Smooth muscle cell (in vitro differentiated cells): Measurements from ENCODE around the gene TNNI3K. TPM values are rescaled to one million over a fixed set of nuclear protein-coding genes. Genes with fewer than 3 reads are reported as not detected.

Experiments used
- DNase-seq: peaks from one replicate; lab custom pipeline; 2025; ENCODE audit not compliant: unreplicated experiment; lab: John Stamatoyannopoulos, UW
- H2AFZ ChIP-seq: fragments of 200-600 bp; sonication (generic); 2 replicates; pipeline ENCODE4 v1.6.0; 2016; ENCODE audit warnings: antibody characterized with exemption, low read depth, mild to moderate bottlenecking
- H3F3A ChIP-seq: fragments of 200-600 bp; sonication (generic); 2 replicates; pipeline ENCODE4 v1.6.0; 2017; ENCODE audit warnings: antibody characterized with exemption, low read depth
- H3K27ac ChIP-seq: fragments of 200-600 bp; sonication (generic); 2 replicates; pipeline ENCODE4 v1.5.1; 2016; ENCODE audit warnings: low read depth, mild to moderate bottlenecking
- H3K27me3 ChIP-seq: fragments of 200-600 bp; sonication (generic); 2 replicates; pipeline ENCODE4 v1.6.1; 2016; ENCODE audit warnings: low read depth, mild to moderate bottlenecking
- H3K36me3 ChIP-seq: fragments of 200-600 bp; sonication (generic); 2 replicates; pipeline ENCODE4 v1.5.1; 2016; ENCODE audit warnings: low read depth
- H3K4me1 ChIP-seq: fragments of 200-600 bp; sonication (generic); 2 replicates; pipeline ENCODE4 v1.5.1; 2016; ENCODE audit warnings: low read depth
- H3K4me2 ChIP-seq: fragments of 200-600 bp; sonication (generic); 2 replicates; pipeline ENCODE4 v1.6.0; 2016; ENCODE audit warnings: mild to moderate bottlenecking
- H3K4me3 ChIP-seq: fragments of 200-600 bp; sonication (generic); 2 replicates; pipeline ENCODE4 v1.5.1; 2016; ENCODE audit warnings: mild to moderate bottlenecking
- H3K79me2 ChIP-seq: fragments of 200-600 bp; sonication (generic); 2 replicates; pipeline ENCODE4 v1.6.0; 2016; ENCODE audit warnings: low read depth, mild to moderate bottlenecking
- H3K9ac ChIP-seq: fragments of 200-600 bp; sonication (generic); 2 replicates; pipeline ENCODE4 v1.6.0; 2016; ENCODE audit warnings: low read depth
- H3K9me3 ChIP-seq: fragments of 200-600 bp; sonication (generic); replicated peaks from 2 replicates; pipeline ENCODE4 v1.5.1; 2016; ENCODE audit warnings: low read depth
- H4K20me1 ChIP-seq: fragments of 200-600 bp; sonication (generic); 2 replicates; pipeline ENCODE4 v1.6.0; 2016; ENCODE audit warnings: low read depth
- CTCF ChIP-seq: fragments of 200-600 bp; sonication (generic); IDR thresholded peaks from 2 replicates; pipeline ENCODE4 v1.5.1; 2017; ENCODE audit warnings: borderline replicate concordance, mild to moderate bottlenecking, antibody characterized with exemption; ENCODE audit not compliant: insufficient read depth, poor library complexity, severe bottlenecking
- WGBS: methylation state at CpG from one replicate; pipeline ENCODE4 v1.1.7; 2016; ENCODE audit warnings: low lambda C conversion rate; 5-methylcytosine and 5-hydroxymethylcytosine counted together
- polyA plus RNA-seq: library from polyadenylated mRNA; unstranded; fragments of >200 nt; fragmentation: Nextera tagmentation; extraction: Ambion mirVana; gene quantifications from 2 replicates; pipeline ENCODE4 v1.2.1, GENCODE V29; 2016
- total RNA-seq: library from RNA; depleted of rRNA; stranded (reverse); fragments of >200 nt; gene quantifications from 2 replicates; pipeline ENCODE4 v1.2.3, GENCODE V29; 2014

Gene TNNI3K
- total and polyA plus RNA-seq, 2 experiments from 2014 or later: 0.55 to 9.6 TPM

GRCh38 chr1:74402873-74403272, 167.7 kb downstream of the TNNI3K start:
- Histone ChIP-seq H3K4me1 (no peaks in the 10 kb centered on the region), H3K4me2 (no peak overlapping the region), H3K9ac (no peak overlapping the region), H4K20me1 (no peaks in the 10 kb centered on the region), H3K36me3 (no peaks in the 10 kb centered on the region), H3F3A (no peaks in the 10 kb centered on the region), H3K27me3 (no peaks in the 10 kb centered on the region), H3K4me3 (no peak overlapping the region), H3K9me3 (no peaks in the 10 kb centered on the region), H3K79me2 (no peaks in the 10 kb centered on the region), H2AFZ (no peak overlapping the region), H3K27ac (no peak overlapping the region)
- no peak for DNase-seq
- 96% methylated on average over 1 of the region's 1 CpG for WGBS
- no peak for TF ChIP-seq CTCF

GRCh38 chr1:74403606-74404005, 168.4 kb downstream of the TNNI3K start:
- no peak overlapping the region for H3K4me3 ChIP-seq
- H3F3A ChIP-seq: no peaks in the 10 kb centered on the region
- no peaks in the 10 kb centered on the region for H3K36me3 ChIP-seq
- no peak overlapping the region for H2AFZ ChIP-seq
- H3K27me3 ChIP-seq: no peaks in the 10 kb centered on the region
- H3K4me1 ChIP-seq: no peaks in the 10 kb centered on the region
- H3K79me2 ChIP-seq: no peaks in the 10 kb centered on the region
- 93% methylated on average over 1 of the region's 1 CpG for WGBS
- H3K9ac ChIP-seq: no peak overlapping the region
- no peak overlapping the region for H3K4me2 ChIP-seq
- no peaks in the 10 kb centered on the region for H3K9me3 ChIP-seq
- no peak for TF ChIP-seq CTCF
- H4K20me1 ChIP-seq: no peaks in the 10 kb centered on the region
- no peak for DNase-seq
- H3K27ac ChIP-seq: no peak overlapping the region

GRCh38 chr1:74406759-74407158, 171.6 kb downstream of the TNNI3K start:
- no peak for DNase-seq
- no peak for TF ChIP-seq CTCF
- Histone ChIP-seq H3K36me3 (no peaks in the 10 kb centered on the region), H3K79me2 (no peaks in the 10 kb centered on the region), H3K9me3 (no peaks in the 10 kb centered on the region), H3K27me3 (no peaks in the 10 kb centered on the region), H3F3A (no peaks in the 10 kb centered on the region), H4K20me1 (no peaks in the 10 kb centered on the region), H3K4me1 (peaks cover 4% of the 10 kb centered on the region), H3K4me2 (no peak overlapping the region), H3K4me3 (no peak overlapping the region), H3K27ac (no peak overlapping the region), H2AFZ (no peak overlapping the region), H3K9ac (no peak overlapping the region)
- 34% methylated on average over 2 of the region's 2 CpGs for WGBS

- Histone ChIP-seq H3K9me3 (no peaks in the 10 kb centered on the region), H4K20me1 (no peaks in the 10 kb centered on the region), H3K36me3 (no peaks in the 10 kb centered on the region), H3K79me2 (no peaks in the 10 kb centered on the region), H3K4me2 (no peak overlapping the region), H3K27ac (no peak overlapping the region), H2AFZ (no peak overlapping the region), H3K9ac (no peak overlapping the region), H3K4me1 (peaks cover 4% of the 10 kb centered on the region), H3F3A (no peaks in the 10 kb centered on the region), H3K27me3 (no peaks in the 10 kb centered on the region), H3K4me3 (no peak overlapping the region)
- TF ChIP-seq CTCF: no peak
- 91% methylated on average over 3 of the region's 3 CpGs for WGBS
- no peak for DNase-seq
These were observed 172.7 kb downstream of the TNNI3K start for GRCh38 chr1:74407902-74408301.
